Lung microvascular endothelial cell (primary cell): Measurements from ENCODE around the gene PTPA. TPM values are rescaled to one million over a fixed set of nuclear protein-coding genes. Genes with fewer than 3 reads are reported as not detected.
A peak's percentile ranks its signal among the peaks of the same experiment; 100 is the strongest.

ENCODE experiments used
- DNase-seq, 2 donors: peaks; one replicate each; pipeline versions ENCODE4 v3.0.0 to v3.0.0-alpha.2; 2010; ENCODE audit warnings: low read depth in 2 of 2
- total RNA-seq: library from RNA; depleted of rRNA; stranded (reverse); fragments of >200 nt; gene quantifications from 2 replicates; pipeline ENCODE4 v1.2.1, GENCODE V29; 2014

The PTPA gene
- total RNA-seq, 1 donor from 2014 or later, result 86.1 TPM

GRCh38 chr9:129081388-129081904 lies 29.8 kb upstream of the PTPA start:
- no peak for DNase-seq

GRCh38 chr9:129084087-129084486 lies 27.1 kb upstream of the PTPA start:
- no peak for DNase-seq

- DNase-seq, result no peak
Observed at GRCh38 chr9:129089246-129089645, 22.0 kb upstream of the PTPA start.

GRCh38 chr9:129093602-129094386 lies 17.4 kb upstream of the PTPA start:
- DNase-seq, result no peak

GRCh38 chr9:129094387-129095169 lies 16.6 kb upstream of the PTPA start:
- no peak for DNase-seq

- DNase-seq, result no peak
Observed at GRCh38 chr9:129095170-129095667, 16.0 kb upstream of the PTPA start.

GRCh38 chr9:129095908-129096307 lies 15.3 kb upstream of the PTPA start:
- DNase-seq, result no peak

- DNase-seq, result no peak
Observed at GRCh38 chr9:129097671-129098306, 13.4 kb upstream of the PTPA start.

- no peak for DNase-seq
Observed at GRCh38 chr9:129098328-129098727, 12.9 kb upstream of the PTPA start.

GRCh38 chr9:129100383-129101169 lies 10.6 kb upstream of the PTPA start:
- no peak for DNase-seq

- DNase-seq, result no peak
Observed at GRCh38 chr9:129101279-129101678, 9.9 kb upstream of the PTPA start.

GRCh38 chr9:129102095-129102525 lies 9.1 kb upstream of the PTPA start:
- no peak for DNase-seq

GRCh38 chr9:129102791-129103594 lies 8.2 kb upstream of the PTPA start:
- peak; percentile 56 to 64 for DNase-seq

GRCh38 chr9:129103595-129103965 lies 7.6 kb upstream of the PTPA start:
- DNase-seq, result no peak

- DNase-seq, result no peak
Observed at GRCh38 chr9:129104051-129104450, 7.2 kb upstream of the PTPA start.

GRCh38 chr9:129105857-129106694 lies 5.1 kb upstream of the PTPA start:
- DNase-seq, result no peak

GRCh38 chr9:129107651-129108050 lies 3.6 kb upstream of the PTPA start:
- DNase-seq, result no peak

- DNase-seq, result no peak
Observed at GRCh38 chr9:129108083-129108804, 3.0 kb upstream of the PTPA start.
